Kidney (tissue), 14 donors: ENCODE measurements around the gene ARHGAP22. TPM values are rescaled to one million over a fixed set of nuclear protein-coding genes. Genes with fewer than 3 reads are reported as not detected.

Experiments
- DNase-seq, 5 donors: peaks; one replicate each; pipeline ENCODE4 v3.0.0-alpha.2; 2013 to 2020
- FAIRE-seq: peaks from 2 replicates; lab custom pipeline; 2012; peaks lifted over from hg19 to GRCh38; lab: Jason Lieb, UNC
- H3K27ac ChIP-seq, 2 donors: one replicate each; pipeline ENCODE4 v1.7.0; 2013; ENCODE audit warnings: low read depth in 2 of 2, low read length in 2 of 2, inconsistent platforms in 1 of 2
- H3K27me3 ChIP-seq: one replicate; pipeline ENCODE4 v1.7.1; 2013; ENCODE audit warnings: low read length, inconsistent platforms; ENCODE audit not compliant: control insufficient read depth, insufficient read depth
- H3K36me3 ChIP-seq, 3 donors: one replicate each; pipeline versions ENCODE4 v1.7.0 to v1.7.1; 2013; ENCODE audit warnings: low read length in 3 of 3, control low read depth in 1 of 3, inconsistent platforms in 1 of 3; ENCODE audit not compliant: insufficient read depth in 3 of 3, control insufficient read depth in 2 of 3
- H3K4me1 ChIP-seq, 3 donors: one replicate each; pipeline versions ENCODE4 v1.7.0 to v1.7.1; 2013; ENCODE audit warnings: low read length in 3 of 3, inconsistent platforms in 1 of 3, low read depth in 1 of 3; ENCODE audit not compliant: control insufficient read depth in 2 of 3, insufficient read depth in 2 of 3
- H3K4me3 ChIP-seq, 3 donors: one replicate each; pipeline versions ENCODE4 v1.7.0 to v1.8.1; 2013; ENCODE audit warnings: low read length in 3 of 3, control low read depth in 1 of 3, inconsistent platforms in 1 of 3
- H3K9ac ChIP-seq, 3 donors: one replicate each; pipeline versions ENCODE4 v1.7.0 to v1.7.1; 2013; ENCODE audit warnings: low read length in 3 of 3, control low read depth in 1 of 3, inconsistent platforms in 1 of 3
- H3K9me3 ChIP-seq, 3 donors: one replicate each; pipeline versions ENCODE4 v1.7.0 to v1.7.1; 2013; ENCODE audit warnings: low read length in 3 of 3, control low read depth in 1 of 3, inconsistent platforms in 1 of 3; ENCODE audit not compliant: control insufficient read depth in 2 of 3, insufficient read depth in 1 of 3
- intact Hi-C: fragments of 100-400 bp; cut with DNase I; formaldehyde crosslinking; loops from one replicate; pipeline ENCODE4 v1.11.1; 2022
- polyA plus RNA-seq: library from polyadenylated mRNA; stranded (reverse); fragments of 350-450 nt; fragmentation: Illumina TruSeq; extraction: RNeasy Lipid Tissue Mini Kit (QIAGEN cat#74804); gene quantifications from one replicate; pipeline ENCODE4 v1.2.3, GENCODE V29; 2014; ENCODE audit warnings: low read depth, low replicate concordance; ENCODE audit not compliant: insufficient read depth
- total RNA-seq: library from RNA; stranded (reverse); fragmentation: NEBNext Ultra II Directional; extraction: Animal tissue kit (Norgen Biotek cat#: 25700); gene quantifications from one replicate; pipeline ENCODE4 v1.2.1, GENCODE V29; 2021
- TF ChIP-seq, protein P1 (sequence below): IDR thresholded peaks from 3 replicates; pipeline ENCODE4 v1.5.1; 2012; ENCODE audit warnings: mild to moderate bottlenecking, moderate library complexity, borderline replicate concordance; ENCODE audit not compliant: insufficient read depth; ENCODE audit errors: extremely low read depth
- donor health status: control.
- donor health status: control.
- donor health status: control.
- donor health status: control.
- donor health status: control.
- donor health status: DM: yes; HTN: yes; CAD: no.
- donor health status: Normal renal cell carcinoma (clear cell type).

The ARHGAP22 gene
- total and polyA plus RNA-seq, 2 donors from 2014 or later = 0.62 to 6.6 TPM

DNA sequence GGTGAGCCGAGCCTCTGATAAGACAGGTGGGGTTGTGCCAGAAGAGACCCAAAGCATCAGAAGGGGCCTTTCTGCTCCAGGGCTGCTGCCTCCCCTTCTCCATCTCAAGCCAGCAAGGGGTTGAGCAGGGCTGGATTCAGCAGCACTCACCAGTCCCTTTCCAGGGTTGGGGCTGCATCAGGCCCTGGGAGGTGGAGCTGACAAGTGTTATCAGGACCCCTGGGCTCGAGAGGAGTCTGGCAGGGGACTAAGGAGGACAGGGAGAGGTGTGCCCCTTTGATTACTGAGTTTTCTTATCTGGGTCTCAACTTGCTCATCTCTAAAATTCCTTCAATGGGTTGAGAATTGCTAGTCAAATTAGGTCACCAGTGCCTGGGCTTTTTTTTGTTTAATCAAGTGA, 17.8 kb downstream of the ARHGAP22 start:
- Histone ChIP-seq H3K9me3 (no peaks in the 10 kb centered on the region), H3K27me3 (no peaks in the 10 kb centered on the region), H3K4me1 (no peaks in the 10 kb centered on the region), H3K4me3 (no peak overlapping the region), H3K36me3 (no peaks in the 10 kb centered on the region), H3K9ac (no peak overlapping the region), H3K27ac (no peak overlapping the region)
- no peak for DNase-seq
- intact Hi-C loops = no loop called here
- TF ChIP-seq, protein P1, sequence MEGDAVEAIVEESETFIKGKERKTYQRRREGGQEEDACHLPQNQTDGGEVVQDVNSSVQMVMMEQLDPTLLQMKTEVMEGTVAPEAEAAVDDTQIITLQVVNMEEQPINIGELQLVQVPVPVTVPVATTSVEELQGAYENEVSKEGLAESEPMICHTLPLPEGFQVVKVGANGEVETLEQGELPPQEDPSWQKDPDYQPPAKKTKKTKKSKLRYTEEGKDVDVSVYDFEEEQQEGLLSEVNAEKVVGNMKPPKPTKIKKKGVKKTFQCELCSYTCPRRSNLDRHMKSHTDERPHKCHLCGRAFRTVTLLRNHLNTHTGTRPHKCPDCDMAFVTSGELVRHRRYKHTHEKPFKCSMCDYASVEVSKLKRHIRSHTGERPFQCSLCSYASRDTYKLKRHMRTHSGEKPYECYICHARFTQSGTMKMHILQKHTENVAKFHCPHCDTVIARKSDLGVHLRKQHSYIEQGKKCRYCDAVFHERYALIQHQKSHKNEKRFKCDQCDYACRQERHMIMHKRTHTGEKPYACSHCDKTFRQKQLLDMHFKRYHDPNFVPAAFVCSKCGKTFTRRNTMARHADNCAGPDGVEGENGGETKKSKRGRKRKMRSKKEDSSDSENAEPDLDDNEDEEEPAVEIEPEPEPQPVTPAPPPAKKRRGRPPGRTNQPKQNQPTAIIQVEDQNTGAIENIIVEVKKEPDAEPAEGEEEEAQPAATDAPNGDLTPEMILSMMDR = no peak
- FAIRE-seq = no peak

DNA sequence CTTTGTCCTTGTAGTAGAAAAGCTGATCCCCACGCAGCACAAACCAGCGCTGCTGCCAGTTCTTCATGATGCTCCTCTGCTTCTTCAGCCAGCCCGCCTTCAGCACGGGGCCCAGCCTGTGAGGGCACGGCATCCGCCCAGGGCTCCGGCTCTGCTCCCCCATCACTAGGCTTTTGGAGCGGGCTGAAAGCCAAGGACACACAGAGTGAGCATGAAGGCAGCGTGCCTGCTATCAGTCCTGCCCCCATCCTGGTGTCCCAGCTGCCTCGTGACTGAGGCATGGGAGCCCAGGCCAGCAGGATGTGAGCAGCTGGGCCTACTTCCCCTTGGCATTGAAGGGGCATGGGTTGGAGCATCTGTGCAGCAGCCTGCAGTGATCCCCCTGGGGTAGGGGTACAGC, 21.9 kb downstream of the ARHGAP22 start:
- H3K9ac ChIP-seq = no peak overlapping the region
- no peak for DNase-seq

DNA sequence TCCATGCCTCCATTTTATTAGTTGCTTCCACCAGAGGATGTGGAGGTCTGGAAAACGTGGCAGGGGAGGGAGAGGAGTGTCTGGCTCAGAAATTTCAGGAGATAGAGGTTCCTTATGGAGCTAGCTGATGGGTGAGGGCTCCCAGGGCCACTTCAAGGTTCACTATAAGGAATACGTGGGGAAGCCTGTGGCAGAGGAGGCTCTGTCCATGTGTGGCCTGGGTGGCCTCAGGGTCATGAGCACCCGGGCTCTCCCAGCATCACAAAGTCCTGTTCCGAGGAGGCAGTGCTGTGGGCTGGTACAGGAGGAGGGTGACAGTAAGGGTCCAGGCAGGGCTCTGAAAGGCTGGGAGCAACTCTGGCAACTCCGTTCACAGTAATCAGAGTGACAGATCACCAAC, 24.6 kb downstream of the ARHGAP22 start:
- Histone ChIP-seq H3K4me3 (no peak overlapping the region), H3K27me3 (no peaks in the 10 kb centered on the region), H3K36me3 (no peaks in the 10 kb centered on the region), H3K4me1 (no peaks in the 10 kb centered on the region), H3K27ac (no peak overlapping the region), H3K9me3 (no peaks in the 10 kb centered on the region), H3K9ac (no peak overlapping the region)
- FAIRE-seq = no peak
- no peak for DNase-seq
- intact Hi-C loops = no loop called here
- TF ChIP-seq, protein P1 = no peak

More for the DNA sequence above, 21.9 kb downstream of the ARHGAP22 start:
- TF ChIP-seq, protein P1 = no peak
- no peak overlapping the region for H3K27ac ChIP-seq
- no peak overlapping the region for H3K4me3 ChIP-seq
- intact Hi-C loops = no loop called here
- no peaks in the 10 kb centered on the region for H3K9me3 ChIP-seq
- H3K27me3 ChIP-seq = no peaks in the 10 kb centered on the region
- H3K36me3 ChIP-seq = no peaks in the 10 kb centered on the region
- no peaks in the 10 kb centered on the region for H3K4me1 ChIP-seq
- FAIRE-seq = no peak
